Measurements from ENCODE around the gene AXL.
"Not testable (repeated sequence)": the region's sequence is repeated elsewhere in the genome, so short reads cannot be mapped to it uniquely, and the experiment has no call there.

The AXL gene

DNA sequence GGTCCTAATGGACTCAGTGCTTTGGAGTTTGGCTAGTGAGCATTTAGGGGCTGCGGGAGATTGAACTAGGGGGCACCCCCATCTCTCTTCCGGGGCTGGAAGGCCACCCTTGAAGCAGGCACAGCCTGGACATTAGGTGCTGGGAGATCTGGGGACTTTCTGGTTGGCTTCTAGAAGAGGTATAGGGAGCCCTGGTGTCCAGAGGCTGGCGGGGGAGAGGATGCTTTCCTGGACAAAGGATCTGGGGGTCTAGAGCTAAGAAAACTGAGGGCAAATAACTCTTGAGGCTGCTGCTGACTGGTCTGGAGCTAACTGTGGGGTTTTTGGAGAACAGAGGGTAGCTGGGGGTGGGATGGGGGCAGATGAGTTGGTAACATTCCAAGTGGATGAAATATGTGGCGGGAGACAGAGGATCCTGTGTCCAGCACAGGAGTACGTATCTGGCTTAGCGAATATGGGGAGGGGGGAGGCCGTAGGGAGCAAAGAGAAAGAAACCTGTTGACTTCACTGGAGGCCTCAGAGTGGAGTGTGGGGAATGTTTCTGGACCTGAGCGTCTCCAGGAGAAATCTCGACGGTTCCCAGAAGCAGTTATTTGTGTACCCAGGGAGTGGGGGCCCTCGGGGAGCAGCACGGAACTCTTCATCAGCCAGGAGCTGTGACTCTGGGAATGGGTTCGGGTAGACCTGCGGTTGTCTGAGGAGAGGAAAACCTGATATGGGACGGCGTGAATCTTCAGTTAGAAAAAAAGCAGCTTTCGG is 46.6 kb downstream of the AXL start:
- Histone ChIP-seq H3K4me3 (ENCODE audit: low read length) (peak overlapping the region; percentile 87), H3K36me3 (ENCODE audit: control insufficient read depth, low read depth, low read length) (peaks cover 33% of the 10 kb centered on the region), H3K9me3 (ENCODE audit: control insufficient read depth, low read depth, low read length) (no peaks in the 10 kb centered on the region), H3K4me1 (ENCODE audit: control insufficient read depth, low read depth, low read length) (peaks cover 5% of the 10 kb centered on the region), H3K27me3 (ENCODE audit: control insufficient read depth, insufficient read depth, low read length) (no peaks in the 10 kb centered on the region), H3K27ac (ENCODE audit: low read length) (peak overlapping the region; percentile 90), H3K9ac (ENCODE audit: low read length) (peak overlapping the region; percentile 98)

DNA sequence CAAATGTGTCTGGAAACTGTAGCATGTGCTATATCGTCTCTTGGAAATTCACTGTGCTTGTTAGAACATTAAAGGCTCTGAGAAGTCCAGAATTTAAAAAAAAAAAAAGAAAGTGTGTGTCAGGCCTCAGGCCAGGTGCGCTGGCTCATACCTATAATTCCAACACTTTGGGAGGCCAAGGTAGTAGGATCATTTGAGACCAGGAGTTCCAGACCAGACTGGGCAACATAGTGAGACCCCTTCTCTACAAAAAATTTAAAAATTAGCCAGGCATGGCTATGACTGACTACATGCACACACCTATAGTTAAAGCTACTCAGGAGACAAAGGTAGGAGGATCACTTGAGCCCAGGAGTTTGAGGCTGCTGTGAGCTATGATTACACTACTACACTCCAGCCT is 50.0 kb downstream of the AXL start:
- Histone ChIP-seq H3K9me3 (ENCODE audit: control insufficient read depth, low read depth, low read length) (no peaks in the 10 kb centered on the region), H3K27me3 (ENCODE audit: control insufficient read depth, insufficient read depth, low read length) (no peaks in the 10 kb centered on the region)

DNA sequence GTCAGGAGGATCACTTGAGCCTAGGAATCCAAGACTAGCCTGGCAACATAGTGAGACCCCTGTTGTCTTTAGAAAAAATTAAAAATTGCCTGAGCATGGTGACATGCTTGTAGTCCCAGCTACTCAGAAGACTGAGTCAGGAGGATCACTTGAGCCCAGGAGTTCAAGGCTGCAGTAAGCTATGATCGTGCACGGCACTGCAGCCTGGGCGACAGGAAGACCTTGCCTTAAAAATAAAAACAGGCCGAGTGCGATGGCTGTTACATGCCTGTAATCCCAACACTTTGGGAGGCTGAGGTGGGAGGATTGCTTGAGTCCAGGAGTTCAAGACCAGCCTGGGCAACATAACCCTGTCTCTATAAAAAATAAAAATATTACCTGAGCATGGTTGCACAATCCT is 50.5 kb downstream of the AXL start:
- Histone ChIP-seq H3K36me3 (ENCODE audit: control insufficient read depth, low read depth, low read length) (peaks cover 73% of the 10 kb centered on the region), H3K9me3 (ENCODE audit: control insufficient read depth, low read depth, low read length) (no peaks in the 10 kb centered on the region), H3K4me1 (ENCODE audit: control insufficient read depth, low read depth, low read length) (peaks cover 5% of the 10 kb centered on the region), H3K9ac (ENCODE audit: low read length) (no peak overlapping the region), H3K4me3 (ENCODE audit: low read length) (no peak overlapping the region), H3K27ac (ENCODE audit: low read length) (no peak overlapping the region), H3K27me3 (ENCODE audit: control insufficient read depth, insufficient read depth, low read length) (no peaks in the 10 kb centered on the region)

More for the DNA sequence above, 50.0 kb downstream of the AXL start:
- Histone ChIP-seq H3K36me3 (ENCODE audit: control insufficient read depth, low read depth, low read length) (peaks cover 67% of the 10 kb centered on the region), H3K27ac (ENCODE audit: low read length) (no peak overlapping the region), H3K9ac (ENCODE audit: low read length) (no peak overlapping the region), H3K4me1 (ENCODE audit: control insufficient read depth, low read depth, low read length) (peaks cover 5% of the 10 kb centered on the region), H3K4me3 (ENCODE audit: low read length) (no peak overlapping the region)

- no peak overlapping the region for H3K4me3 ChIP-seq (ENCODE audit: low read length)
- H3K36me3 ChIP-seq (ENCODE audit: control insufficient read depth, low read depth, low read length) = peaks cover 96% of the 10 kb centered on the region
- H3K4me1 ChIP-seq (ENCODE audit: control insufficient read depth, low read depth, low read length) = no peaks in the 10 kb centered on the region
- no peaks in the 10 kb centered on the region for H3K27me3 ChIP-seq (ENCODE audit: control insufficient read depth, insufficient read depth, low read length)
- H3K9me3 ChIP-seq (ENCODE audit: control insufficient read depth, low read depth, low read length) = no peaks in the 10 kb centered on the region
- no peak overlapping the region for H3K9ac ChIP-seq (ENCODE audit: low read length)
- no peak overlapping the region for H3K27ac ChIP-seq (ENCODE audit: low read length)
Observed at GRCh38 chr19:41273076-41273475, 54.1 kb downstream of the AXL start.

- Histone ChIP-seq H3K36me3 (ENCODE audit: control insufficient read depth, low read depth, low read length) (peaks cover 96% of the 10 kb centered on the region), H3K4me3 (ENCODE audit: low read length) (no peak overlapping the region), H3K9me3 (ENCODE audit: control insufficient read depth, low read depth, low read length) (no peaks in the 10 kb centered on the region), H3K4me1 (ENCODE audit: control insufficient read depth, low read depth, low read length) (no peaks in the 10 kb centered on the region), H3K27ac (ENCODE audit: low read length) (no peak overlapping the region), H3K27me3 (ENCODE audit: control insufficient read depth, insufficient read depth, low read length) (no peaks in the 10 kb centered on the region), H3K9ac (ENCODE audit: low read length) (no peak overlapping the region)
Observed at GRCh38 chr19:41274802-41275201, 55.8 kb downstream of the AXL start.

- H3K4me3 ChIP-seq (ENCODE audit: low read length) = no peak overlapping the region
- no peaks in the 10 kb centered on the region for H3K27me3 ChIP-seq (ENCODE audit: control insufficient read depth, insufficient read depth, low read length)
- H3K27ac ChIP-seq (ENCODE audit: low read length) = no peak overlapping the region
- no peaks in the 10 kb centered on the region for H3K9me3 ChIP-seq (ENCODE audit: control insufficient read depth, low read depth, low read length)
- H3K36me3 ChIP-seq (ENCODE audit: control insufficient read depth, low read depth, low read length) = peaks cover 99% of the 10 kb centered on the region
- no peak overlapping the region for H3K9ac ChIP-seq (ENCODE audit: low read length)
- no peaks in the 10 kb centered on the region for H3K4me1 ChIP-seq (ENCODE audit: control insufficient read depth, low read depth, low read length)
Observed at GRCh38 chr19:41276231-41276630, 57.2 kb downstream of the AXL start.

GRCh38 chr19:41278478-41278877 is 59.5 kb downstream of the AXL start:
- H3K27me3 ChIP-seq (ENCODE audit: control insufficient read depth, insufficient read depth, low read length) = no peaks in the 10 kb centered on the region
- H3K27ac ChIP-seq (ENCODE audit: low read length) = no peak overlapping the region
- H3K36me3 ChIP-seq (ENCODE audit: control insufficient read depth, low read depth, low read length) = peaks cover 97% of the 10 kb centered on the region
- H3K9me3 ChIP-seq (ENCODE audit: control insufficient read depth, low read depth, low read length) = no peaks in the 10 kb centered on the region
- H3K4me1 ChIP-seq (ENCODE audit: control insufficient read depth, low read depth, low read length) = no peaks in the 10 kb centered on the region
- H3K4me3 ChIP-seq (ENCODE audit: low read length) = no peak overlapping the region
- no peak overlapping the region for H3K9ac ChIP-seq (ENCODE audit: low read length)

- Histone ChIP-seq H3K9me3 (ENCODE audit: control insufficient read depth, low read depth, low read length) (no peaks in the 10 kb centered on the region), H3K27ac (ENCODE audit: low read length) (no peak overlapping the region), H3K4me3 (ENCODE audit: low read length) (no peak overlapping the region), H3K36me3 (ENCODE audit: control insufficient read depth, low read depth, low read length) (peaks cover 82% of the 10 kb centered on the region), H3K9ac (ENCODE audit: low read length) (no peak overlapping the region), H3K4me1 (ENCODE audit: control insufficient read depth, low read depth, low read length) (peaks cover 13% of the 10 kb centered on the region), H3K27me3 (ENCODE audit: control insufficient read depth, insufficient read depth, low read length) (no peaks in the 10 kb centered on the region)
Observed at GRCh38 chr19:41288673-41289530, 69.9 kb downstream of the AXL start.

GRCh38 chr19:41289814-41290213 is 70.8 kb downstream of the AXL start:
- H3K36me3 ChIP-seq (ENCODE audit: control insufficient read depth, low read depth, low read length) = peaks cover 83% of the 10 kb centered on the region
- not testable (repeated sequence) for H3K9me3 ChIP-seq (ENCODE audit: control insufficient read depth, low read depth, low read length); H3K4me3 ChIP-seq (ENCODE audit: low read length); H3K27me3 ChIP-seq (ENCODE audit: control insufficient read depth, insufficient read depth, low read length); H3K27ac ChIP-seq (ENCODE audit: low read length); H3K9ac ChIP-seq (ENCODE audit: low read length)
- H3K4me1 ChIP-seq (ENCODE audit: control insufficient read depth, low read depth, low read length) = peaks cover 13% of the 10 kb centered on the region

- Histone ChIP-seq H3K4me1 (ENCODE audit: control insufficient read depth, low read depth, low read length) (peaks cover under 1% of the 10 kb centered on the region), H3K36me3 (ENCODE audit: control insufficient read depth, low read depth, low read length) (peaks cover 97% of the 10 kb centered on the region), H3K9me3 (ENCODE audit: control insufficient read depth, low read depth, low read length) (no peaks in the 10 kb centered on the region), H3K9ac (ENCODE audit: low read length) (no peak overlapping the region), H3K27ac (ENCODE audit: low read length) (no peak overlapping the region), H3K27me3 (ENCODE audit: control insufficient read depth, insufficient read depth, low read length) (no peaks in the 10 kb centered on the region), H3K4me3 (ENCODE audit: low read length) (no peak overlapping the region)
Observed at GRCh38 chr19:41294393-41294792, 75.4 kb downstream of the AXL start.

- no peaks in the 10 kb centered on the region for H3K9me3 ChIP-seq (ENCODE audit: control insufficient read depth, low read depth, low read length)
- no peaks in the 10 kb centered on the region for H3K4me1 ChIP-seq (ENCODE audit: control insufficient read depth, low read depth, low read length)
- H3K9ac ChIP-seq (ENCODE audit: low read length) = no peak overlapping the region
- H3K27me3 ChIP-seq (ENCODE audit: control insufficient read depth, insufficient read depth, low read length) = no peaks in the 10 kb centered on the region
- H3K4me3 ChIP-seq (ENCODE audit: low read length) = no peak overlapping the region
- no peak overlapping the region for H3K27ac ChIP-seq (ENCODE audit: low read length)
- peaks cover 98% of the 10 kb centered on the region for H3K36me3 ChIP-seq (ENCODE audit: control insufficient read depth, low read depth, low read length)
Observed at GRCh38 chr19:41295499-41295898, 76.5 kb downstream of the AXL start.

Data from iPS-18a (cell line).